EL (cell line): ENCODE data around the gene PRDM16.

Source experiments
- DNase-seq: peaks from one replicate; pipeline ENCODE4 v3.0.0-alpha.2; 2016

The PRDM16 gene

GRCh38 chr1:3250624-3251023 is 181.6 kb downstream of the PRDM16 start:
- no peak for DNase-seq

- DNase-seq = no peak
These were observed 182.2 kb downstream of the PRDM16 start for GRCh38 chr1:3251099-3251806.

GRCh38 chr1:3251807-3252428 is 182.9 kb downstream of the PRDM16 start:
- no peak for DNase-seq

DNA sequence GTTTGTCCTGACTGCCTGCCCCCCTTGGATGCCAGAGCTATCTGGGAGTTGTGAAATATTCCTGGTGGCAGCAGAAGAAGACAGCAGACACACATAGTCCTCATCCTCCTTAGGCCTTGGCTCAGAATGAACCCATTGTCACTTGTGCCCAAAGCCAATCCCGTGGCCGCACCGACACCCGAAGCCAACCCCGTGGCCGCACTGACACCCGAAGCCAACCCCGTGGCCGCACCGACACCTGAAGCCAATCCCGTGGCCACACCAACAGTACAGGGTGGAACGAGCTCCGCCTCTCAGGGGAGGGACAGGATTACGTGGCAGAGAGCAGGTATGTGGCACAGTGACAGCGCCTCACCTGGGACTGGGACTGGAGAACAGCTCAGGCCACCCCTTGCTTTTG is 186.7 kb downstream of the PRDM16 start:
- DNase-seq = no peak

- no peak for DNase-seq
These were observed 188.8 kb downstream of the PRDM16 start for GRCh38 chr1:3257788-3258187.

- DNase-seq = no peak
These were observed 189.5 kb downstream of the PRDM16 start for GRCh38 chr1:3258386-3259003.

GRCh38 chr1:3259020-3259419 is 190.0 kb downstream of the PRDM16 start:
- no peak for DNase-seq

- DNase-seq = no peak
These were observed 192.3 kb downstream of the PRDM16 start for GRCh38 chr1:3261007-3261968.

DNA sequence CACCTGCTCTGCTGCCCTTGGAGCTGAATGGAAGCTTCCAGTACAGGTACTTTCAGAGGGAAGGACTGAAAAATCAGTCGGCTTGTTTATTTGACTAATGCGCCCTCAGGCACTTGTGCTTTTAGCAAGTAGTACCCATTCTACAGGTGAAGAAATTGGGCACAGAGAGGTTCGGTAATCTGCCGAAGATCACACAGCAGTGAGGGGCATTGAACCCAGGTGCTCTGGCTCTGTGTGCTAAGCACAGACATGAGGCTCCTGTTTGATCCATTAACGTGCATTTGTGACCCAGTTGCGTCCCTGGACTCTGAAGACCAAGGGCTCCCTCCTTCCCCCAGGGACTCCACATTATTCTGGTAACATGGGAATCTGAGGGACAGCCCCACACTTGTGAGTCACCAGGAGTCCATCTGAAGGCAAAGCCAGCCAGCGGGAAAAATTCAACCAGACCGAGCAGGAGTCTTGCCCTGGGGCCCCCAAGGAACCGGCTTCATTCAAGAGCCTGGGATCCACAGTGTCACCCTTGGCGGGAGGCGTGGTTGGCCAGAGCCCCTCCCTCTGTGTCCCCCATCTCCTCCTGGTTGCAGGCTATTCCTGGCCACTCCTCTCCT is 193.1 kb downstream of the PRDM16 start:
- no peak for DNase-seq

DNA sequence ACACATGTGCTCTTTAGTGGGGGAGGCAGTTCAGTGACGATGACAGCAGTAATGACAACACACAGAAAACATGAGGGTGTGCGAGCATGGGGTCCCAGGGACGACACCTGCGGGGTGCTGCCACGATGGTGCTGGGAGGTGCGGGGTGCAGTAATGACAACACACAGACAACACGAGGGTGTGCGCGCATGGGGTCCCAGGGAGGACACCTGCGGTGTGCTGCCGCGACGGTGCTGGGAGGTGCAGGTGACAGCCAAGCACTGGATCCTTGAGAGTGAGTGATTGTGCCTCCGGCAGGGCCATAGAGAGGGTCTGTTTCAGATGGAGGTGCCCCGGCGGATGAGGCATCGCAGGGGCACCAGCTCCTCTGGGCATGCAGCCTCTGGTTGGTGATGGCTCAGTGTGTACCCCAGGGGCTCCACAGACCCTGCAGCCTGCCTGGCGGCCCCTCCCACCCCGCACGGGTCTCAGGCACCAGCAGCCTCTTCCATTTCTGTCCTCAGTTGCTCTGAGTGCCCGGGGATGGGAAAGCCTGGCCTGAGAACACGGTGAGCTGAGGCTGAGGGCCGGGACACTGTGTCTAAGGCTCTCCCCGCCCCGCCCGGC is 193.8 kb downstream of the PRDM16 start:
- DNase-seq = no peak

DNA sequence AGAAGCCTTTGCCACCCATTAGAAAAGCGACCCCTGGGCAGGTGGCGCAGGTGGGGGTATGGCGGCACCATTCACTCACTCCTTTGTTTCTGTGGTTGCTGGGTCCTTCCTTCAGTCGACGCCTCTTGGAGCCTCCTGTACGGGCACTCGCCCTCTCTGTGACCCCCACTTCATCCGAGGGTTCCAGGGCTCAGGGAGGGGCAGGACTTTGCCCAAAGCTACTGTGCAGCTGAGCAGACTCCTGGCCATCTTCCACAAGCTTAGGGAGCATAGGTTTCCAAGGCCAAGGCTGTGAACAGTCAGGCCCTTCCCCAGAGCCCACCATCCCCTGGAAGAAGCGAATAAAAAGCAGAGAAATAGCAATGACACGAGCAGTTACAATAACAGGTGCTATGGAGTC is 194.8 kb downstream of the PRDM16 start:
- DNase-seq = no peak

DNA sequence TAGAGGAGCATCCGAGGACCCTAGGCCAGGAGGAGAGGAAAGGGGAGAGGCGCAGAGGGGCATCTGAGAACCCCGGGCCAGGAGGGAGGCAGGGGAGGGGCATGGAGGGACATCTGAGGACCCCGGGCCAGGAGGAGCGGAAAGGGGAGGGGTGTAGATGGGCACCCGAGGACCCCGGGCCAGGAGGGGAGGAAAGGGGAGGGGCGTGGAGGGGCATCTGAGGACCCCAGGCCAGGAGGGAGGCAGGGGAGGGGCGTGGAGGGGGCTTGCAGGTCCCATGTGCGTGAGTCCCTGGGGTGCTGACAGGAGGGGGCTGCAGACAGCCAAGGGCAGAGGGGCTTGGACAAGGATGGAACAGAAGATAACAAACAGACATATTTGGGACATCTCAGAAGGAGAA is 195.5 kb downstream of the PRDM16 start:
- no peak for DNase-seq

- DNase-seq = no peak
These were observed 197.1 kb downstream of the PRDM16 start for GRCh38 chr1:3265835-3266805.

GRCh38 chr1:3266870-3267549 is 198.0 kb downstream of the PRDM16 start:
- no peak for DNase-seq

GRCh38 chr1:3267550-3268270 is 198.7 kb downstream of the PRDM16 start:
- no peak for DNase-seq

DNA sequence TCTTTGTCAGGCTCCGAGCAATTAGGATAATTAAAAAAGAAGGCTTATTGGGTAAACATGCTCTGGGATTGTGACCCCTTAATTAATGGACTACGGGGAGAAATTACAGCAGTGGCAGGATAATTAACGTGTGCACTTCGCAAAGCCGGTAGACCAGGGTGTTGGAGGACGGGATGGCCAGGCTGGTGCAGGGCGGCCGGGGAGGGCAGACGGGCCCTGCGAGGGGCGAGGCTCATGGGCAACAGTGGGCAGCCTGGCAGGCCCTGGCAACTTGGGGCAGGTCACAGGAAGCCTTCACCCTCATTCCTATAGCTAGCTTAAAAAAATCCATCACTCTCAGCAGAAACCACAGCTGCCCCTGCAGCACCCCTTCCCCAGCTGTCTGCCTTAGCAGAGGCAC is 199.3 kb downstream of the PRDM16 start:
- DNase-seq = no peak

DNA sequence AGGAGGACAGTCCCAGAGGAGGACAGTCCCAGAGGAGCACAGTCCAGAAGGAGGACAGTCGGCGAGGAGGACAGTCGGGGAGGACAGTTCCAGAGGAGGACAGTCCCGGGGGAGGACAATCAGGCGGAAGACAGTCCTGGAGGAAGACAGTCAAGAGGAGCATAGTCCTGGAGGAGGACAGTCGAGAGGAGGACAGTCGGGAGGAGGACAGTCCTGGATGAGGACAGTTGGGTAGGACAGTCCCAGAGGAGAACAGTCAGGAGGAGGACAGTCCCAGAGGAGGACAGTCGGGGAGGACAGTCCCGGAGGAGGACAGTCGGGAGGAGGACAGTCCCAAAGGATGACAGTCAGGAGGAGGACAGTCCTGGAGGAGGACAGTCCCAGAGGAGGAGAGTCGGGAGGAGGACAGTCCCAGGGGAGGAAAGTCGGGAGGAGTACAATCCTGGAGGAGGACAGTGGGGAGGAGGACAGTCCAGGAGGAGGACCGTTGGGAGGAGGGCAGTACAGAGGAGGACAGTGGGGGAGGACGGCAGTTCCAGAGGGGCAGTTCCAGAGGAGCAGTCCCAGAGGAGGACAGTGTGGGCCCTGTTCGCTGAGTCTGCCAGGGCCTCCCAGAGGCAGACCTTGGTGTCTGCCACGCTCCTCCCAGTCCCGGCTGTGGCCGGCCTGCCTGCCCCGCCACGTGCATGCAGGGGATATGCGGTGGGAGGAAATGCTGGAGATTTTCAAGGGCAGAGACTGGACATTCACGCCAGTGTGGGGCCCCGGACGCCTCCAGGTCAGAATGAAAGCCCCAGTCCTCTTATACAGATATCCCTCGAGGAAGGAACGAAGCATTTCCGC is 201.6 kb downstream of the PRDM16 start:
- no peak for DNase-seq

- no peak for DNase-seq
These were observed 202.9 kb downstream of the PRDM16 start for GRCh38 chr1:3271866-3272265.
